Measurements from ENCODE around the gene CELF5. TPM values are rescaled to one million over a fixed set of nuclear protein-coding genes. Genes with fewer than 3 reads are reported as not detected.
A peak's percentile ranks its signal among the peaks of the same experiment; 100 is the strongest.
"Not testable (repeated sequence)": the region's sequence is repeated elsewhere in the genome, so short reads cannot be mapped to it uniquely, and the experiment has no call there.

CELF5 gene
- total RNA-seq, 2 experiments from 2014 or later: 0.16 to 0.29 TPM

DNA sequence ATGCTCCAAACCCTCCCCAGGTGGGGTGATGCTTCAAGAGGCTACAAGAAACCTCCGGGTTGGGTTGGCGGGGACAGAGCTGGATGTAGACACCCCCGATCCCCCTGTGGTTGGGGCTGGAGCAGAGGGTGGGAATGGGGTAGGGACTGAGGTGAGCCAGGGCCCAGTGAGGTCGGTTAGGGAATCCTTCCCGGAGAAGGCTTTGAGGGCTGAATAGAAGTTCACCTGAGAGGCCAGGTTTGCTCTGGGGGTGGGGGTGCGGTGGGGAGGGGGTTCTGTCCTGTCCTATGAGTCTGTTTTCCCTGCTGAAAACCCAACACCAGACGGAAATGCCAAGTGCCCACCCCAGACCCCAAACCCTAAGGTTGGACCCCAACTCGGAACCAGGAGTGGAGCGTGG lies 69.1 kb downstream of the CELF5 start:
- Mint-ChIP-seq H3K4me1 (no peaks in the 10 kb centered on the region), H3K27me3 (peaks cover 29% of the 10 kb centered on the region), H3K4me3 (no peak overlapping the region), H3K36me3 (no peaks in the 10 kb centered on the region), H3K9me3 (no peaks in the 10 kb centered on the region), H3K27ac (no peak overlapping the region)
- no peak for DNase-seq

DNA sequence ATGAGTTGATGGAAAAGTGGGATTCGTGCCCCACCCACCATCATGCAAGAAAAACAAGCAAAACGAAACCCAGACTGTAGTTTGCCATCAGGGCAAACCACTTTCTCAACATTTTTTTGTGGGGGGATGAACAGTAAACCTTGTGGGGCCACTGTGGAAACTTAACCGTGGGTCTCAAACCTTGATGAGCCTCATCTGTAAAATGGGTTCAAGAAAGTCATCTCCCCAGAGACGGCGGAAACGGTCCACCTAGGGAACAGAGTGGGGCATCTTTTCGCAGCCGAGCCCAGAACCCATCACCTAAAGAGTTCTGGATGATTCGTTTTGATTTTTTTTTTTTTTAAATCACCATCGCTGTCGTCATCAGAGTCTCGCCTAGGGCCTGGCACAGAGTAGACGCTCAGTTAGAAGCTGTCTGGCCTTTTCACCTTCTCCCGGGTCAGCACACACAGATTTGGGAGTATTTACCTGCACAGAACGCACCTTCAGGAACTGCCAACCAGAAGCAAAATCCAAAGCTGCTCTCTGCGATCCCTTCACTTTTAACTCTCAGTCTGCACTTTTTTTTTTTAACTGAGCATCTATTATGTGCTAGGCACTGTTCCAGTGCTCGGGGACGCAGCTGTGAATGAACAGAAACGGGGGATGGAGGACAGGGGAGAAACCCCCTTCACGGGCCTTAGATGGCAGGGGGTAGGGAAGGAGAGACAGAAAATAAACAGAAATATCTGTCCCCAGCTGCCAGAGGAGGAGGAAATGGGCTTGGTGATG lies 69.8 kb downstream of the CELF5 start:
- Mint-ChIP-seq H3K4me3 (no peak overlapping the region), H3K27me3 (peaks cover 33% of the 10 kb centered on the region), H3K36me3 (no peaks in the 10 kb centered on the region), H3K4me1 (no peaks in the 10 kb centered on the region), H3K27ac (no peak overlapping the region), H3K9me3 (no peaks in the 10 kb centered on the region)
- no peak for DNase-seq

GRCh38 chr19:3295581-3295980 lies 71.1 kb downstream of the CELF5 start:
- peaks cover 38% of the 10 kb centered on the region for H3K27me3 Mint-ChIP-seq
- H3K4me3 Mint-ChIP-seq: no peak overlapping the region
- H3K27ac Mint-ChIP-seq: no peak overlapping the region
- no peaks in the 10 kb centered on the region for H3K9me3 Mint-ChIP-seq
- H3K4me1 Mint-ChIP-seq: no peaks in the 10 kb centered on the region
- H3K36me3 Mint-ChIP-seq: no peaks in the 10 kb centered on the region
- DNase-seq: no peak

DNA sequence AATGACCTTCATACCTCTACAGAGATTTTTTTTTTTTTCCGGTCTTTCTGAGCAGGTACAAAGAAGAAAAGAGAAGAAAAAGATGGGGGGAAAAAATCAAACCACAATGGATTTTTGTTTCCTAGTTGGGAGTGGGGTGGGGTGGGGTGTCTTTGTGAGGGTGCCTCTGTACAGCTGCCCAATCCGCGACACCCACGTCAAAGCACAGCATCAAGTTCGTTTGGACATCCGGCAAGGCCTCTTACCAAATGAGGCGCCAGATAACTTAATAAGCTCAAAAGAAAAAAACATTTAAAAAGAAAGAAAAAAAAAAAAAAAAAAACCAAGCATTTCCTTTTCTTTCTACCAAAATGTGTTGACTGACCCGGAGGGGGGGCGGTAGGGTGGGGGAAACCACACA lies 71.6 kb downstream of the CELF5 start:
- Mint-ChIP-seq H3K4me1 (no peaks in the 10 kb centered on the region), H3K9me3 (no peaks in the 10 kb centered on the region), H3K27ac (no peak overlapping the region), H3K4me3 (no peak overlapping the region), H3K27me3 (peaks cover 36% of the 10 kb centered on the region), H3K36me3 (no peaks in the 10 kb centered on the region)
- no peak for DNase-seq

DNA sequence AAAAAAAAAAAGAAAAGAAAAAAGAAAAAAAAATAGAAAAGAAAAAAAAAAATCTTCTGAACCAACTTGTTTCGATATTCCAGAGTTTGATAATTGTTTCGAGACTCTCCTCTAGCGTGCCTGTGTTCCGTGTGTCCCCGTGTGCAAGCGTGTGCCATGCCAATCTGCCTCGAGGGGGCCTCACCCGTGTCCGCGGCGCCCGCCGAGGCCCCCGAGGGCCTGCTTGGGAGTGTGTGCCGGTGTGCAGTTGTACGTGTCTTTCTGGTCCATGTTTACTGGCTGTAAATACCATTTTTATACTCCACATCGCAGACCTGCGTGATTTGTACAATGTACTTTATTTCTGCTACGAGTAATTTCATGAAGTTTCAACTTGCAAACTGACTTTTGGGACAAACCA lies 72.0 kb downstream of the CELF5 start:
- Mint-ChIP-seq H3K36me3 (no peaks in the 10 kb centered on the region), H3K4me1 (no peaks in the 10 kb centered on the region), H3K27me3 (peaks cover 32% of the 10 kb centered on the region), H3K4me3 (no peak overlapping the region), H3K9me3 (no peaks in the 10 kb centered on the region), H3K27ac (no peak overlapping the region)
- no peak for DNase-seq

- H3K27ac Mint-ChIP-seq: no peak overlapping the region
- no peaks in the 10 kb centered on the region for H3K4me1 Mint-ChIP-seq
Observed at GRCh38 chr19:3298853-3299449, 74.5 kb downstream of the CELF5 start.

DNA sequence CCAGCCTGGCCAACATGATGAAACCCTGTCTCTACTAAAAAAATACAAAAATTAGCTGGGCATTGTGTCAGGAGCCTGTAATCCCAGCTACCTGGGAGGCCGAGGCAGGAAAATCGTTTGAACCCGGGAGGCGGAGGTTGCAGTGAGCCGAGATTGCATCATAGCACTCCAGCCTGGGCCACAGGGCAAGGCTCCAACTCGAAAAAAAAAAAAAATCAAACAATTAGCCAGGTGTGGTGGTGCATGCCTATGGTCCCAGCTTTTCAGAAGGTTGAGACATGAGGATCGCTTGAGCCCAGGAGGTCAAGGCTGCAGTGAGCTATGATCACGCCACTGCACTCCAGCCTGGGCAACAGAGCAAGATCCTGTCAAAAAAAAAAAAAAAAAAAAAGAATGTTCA lies 76.1 kb downstream of the CELF5 start:
- not testable (repeated sequence) for H3K36me3 Mint-ChIP-seq, H3K4me3 Mint-ChIP-seq, H3K27ac Mint-ChIP-seq, H3K4me1 Mint-ChIP-seq, H3K9me3 Mint-ChIP-seq, DNase-seq
- peaks cover 32% of the 10 kb centered on the region for H3K27me3 Mint-ChIP-seq

More at GRCh38 chr19:3298853-3299449, 74.5 kb downstream of the CELF5 start:
- Mint-ChIP-seq H3K27me3 (peaks cover 39% of the 10 kb centered on the region), H3K9me3 (peaks cover 4% of the 10 kb centered on the region), H3K4me3 (no peak overlapping the region), H3K36me3 (no peaks in the 10 kb centered on the region)
- no peak for DNase-seq

DNA sequence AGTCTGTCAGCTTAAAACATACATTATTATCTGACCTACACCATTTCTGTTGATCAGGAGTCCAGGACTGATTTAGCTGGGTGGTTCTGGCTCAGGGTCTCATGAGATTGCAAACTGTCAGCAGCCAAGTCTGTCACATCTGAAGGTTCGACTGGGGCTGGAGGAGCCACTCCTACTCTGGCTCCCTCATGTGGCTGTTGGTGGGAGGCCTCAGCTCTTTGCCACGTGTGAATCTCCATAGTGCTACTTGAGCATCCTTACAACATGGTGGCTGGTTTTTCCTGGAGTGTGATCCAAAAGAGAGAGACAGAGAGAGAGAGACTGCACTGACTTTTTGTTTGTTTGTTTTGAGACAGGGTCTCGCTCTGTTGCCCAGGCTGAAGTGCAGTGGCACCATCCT lies 78.3 kb downstream of the CELF5 start:
- Mint-ChIP-seq H3K9me3 (peaks cover 4% of the 10 kb centered on the region), H3K36me3 (no peaks in the 10 kb centered on the region), H3K4me3 (no peak overlapping the region), H3K27me3 (peaks cover 32% of the 10 kb centered on the region), H3K27ac (no peak overlapping the region), H3K4me1 (no peaks in the 10 kb centered on the region)
- no peak for DNase-seq

DNA sequence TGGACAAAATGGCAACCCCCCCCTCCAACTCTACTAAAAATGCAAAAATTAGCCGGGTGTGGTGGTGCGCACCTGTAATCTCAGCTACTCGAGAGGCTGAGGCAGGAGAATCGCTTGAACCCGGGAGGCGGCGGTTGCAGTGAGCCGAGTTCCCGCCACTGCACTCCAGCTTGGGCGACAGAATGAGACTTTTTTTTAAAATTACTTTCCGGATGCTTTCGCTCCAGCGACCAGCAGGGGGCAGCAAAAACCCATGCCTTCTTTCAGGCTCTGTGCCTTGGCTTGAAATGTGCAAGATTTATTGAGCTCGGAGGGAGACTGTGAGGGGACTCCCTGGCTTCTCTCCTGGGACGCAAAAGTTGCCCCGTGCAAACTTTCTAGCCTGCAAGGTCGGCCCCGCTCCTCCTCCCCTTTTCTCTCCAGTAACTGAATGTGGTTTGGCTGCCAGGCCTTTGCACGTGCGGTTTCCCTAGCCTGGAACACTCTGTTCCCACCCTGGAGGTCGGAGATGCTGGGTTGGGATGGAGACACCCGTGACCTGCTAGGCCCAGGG lies 80.5 kb downstream of the CELF5 start:
- DNase-seq: peak; percentile 73
- no peak overlapping the region for H3K27ac Mint-ChIP-seq
- H3K27me3 Mint-ChIP-seq: peaks cover 28% of the 10 kb centered on the region
- no peaks in the 10 kb centered on the region for H3K4me1 Mint-ChIP-seq
- no peak overlapping the region for H3K4me3 Mint-ChIP-seq
- no peaks in the 10 kb centered on the region for H3K36me3 Mint-ChIP-seq
- H3K9me3 Mint-ChIP-seq: peaks cover 5% of the 10 kb centered on the region

GRCh38 chr19:3309724-3310123 lies 85.3 kb downstream of the CELF5 start:
- Mint-ChIP-seq H3K4me3 (no peak overlapping the region), H3K27ac (no peak overlapping the region), H3K4me1 (no peaks in the 10 kb centered on the region), H3K9me3 (peaks cover 2% of the 10 kb centered on the region), H3K36me3 (no peaks in the 10 kb centered on the region), H3K27me3 (peaks cover 45% of the 10 kb centered on the region)
- DNase-seq: no peak

DNA sequence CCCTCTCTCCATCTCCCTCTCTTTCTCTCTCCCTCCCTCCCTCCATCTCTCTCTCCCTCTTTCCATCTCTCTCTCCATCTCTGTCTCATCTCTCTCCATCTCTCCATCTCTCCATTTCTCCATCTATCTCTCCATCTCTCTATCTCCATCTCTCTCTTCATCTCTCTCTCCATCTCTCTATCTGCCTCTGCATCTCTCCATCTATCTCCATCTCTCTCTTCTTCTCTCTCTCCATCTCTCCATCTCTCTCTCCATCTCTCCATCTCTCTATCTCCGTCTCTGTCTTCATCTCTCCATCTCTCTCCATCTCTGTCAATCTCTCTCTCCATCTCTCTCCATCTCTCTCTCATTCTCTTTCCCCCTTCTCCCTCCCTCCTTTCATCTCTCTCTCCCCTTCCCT lies 85.8 kb downstream of the CELF5 start:
- peaks cover 2% of the 10 kb centered on the region for H3K9me3 Mint-ChIP-seq
- H3K27me3 Mint-ChIP-seq: peaks cover 45% of the 10 kb centered on the region
- no peak for DNase-seq
- no peak overlapping the region for H3K27ac Mint-ChIP-seq
- H3K4me1 Mint-ChIP-seq: no peaks in the 10 kb centered on the region
- H3K36me3 Mint-ChIP-seq: no peaks in the 10 kb centered on the region
- H3K4me3 Mint-ChIP-seq: no peak overlapping the region

GRCh38 chr19:3310711-3311110 lies 86.2 kb downstream of the CELF5 start:
- Mint-ChIP-seq H3K27me3 (peaks cover 45% of the 10 kb centered on the region), H3K4me1 (no peaks in the 10 kb centered on the region), H3K4me3 (no peak overlapping the region)

DNA sequence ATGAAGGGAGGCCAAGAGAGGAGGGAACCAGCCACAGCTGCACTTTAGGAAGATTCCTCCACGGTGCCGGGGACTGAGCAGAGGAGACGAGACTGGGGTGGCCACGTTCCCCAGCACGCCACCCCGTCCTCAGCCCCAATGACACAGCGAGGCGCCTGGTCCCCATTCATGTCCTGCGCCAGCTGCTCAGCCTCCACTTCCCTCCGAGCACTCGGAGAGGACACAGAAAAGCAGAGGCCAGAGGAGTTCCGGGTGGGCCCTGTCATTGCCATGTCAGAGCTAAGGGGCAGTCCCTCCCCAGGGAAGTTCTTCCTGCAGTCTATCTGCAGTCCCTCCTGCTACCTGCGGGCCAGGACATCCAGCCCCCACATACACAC lies 88.7 kb downstream of the CELF5 start:
- H3K27me3 Mint-ChIP-seq: peaks cover 48% of the 10 kb centered on the region
- H3K36me3 Mint-ChIP-seq: no peaks in the 10 kb centered on the region
- no peaks in the 10 kb centered on the region for H3K9me3 Mint-ChIP-seq
- H3K4me3 Mint-ChIP-seq: no peak overlapping the region
- no peak overlapping the region for H3K27ac Mint-ChIP-seq
- no peak for DNase-seq
- H3K4me1 Mint-ChIP-seq: no peaks in the 10 kb centered on the region

More at GRCh38 chr19:3310711-3311110, 86.2 kb downstream of the CELF5 start:
- H3K27ac Mint-ChIP-seq: no peak overlapping the region
- no peak for DNase-seq
- H3K9me3 Mint-ChIP-seq: peaks cover 2% of the 10 kb centered on the region
- H3K36me3 Mint-ChIP-seq: no peaks in the 10 kb centered on the region

GRCh38 chr19:3314962-3315675 lies 90.7 kb downstream of the CELF5 start:
- Mint-ChIP-seq H3K36me3 (no peaks in the 10 kb centered on the region), H3K9me3 (no peaks in the 10 kb centered on the region), H3K4me1 (no peaks in the 10 kb centered on the region), H3K27me3 (peaks cover 47% of the 10 kb centered on the region), H3K4me3 (no peak overlapping the region), H3K27ac (no peak overlapping the region)
- no peak for DNase-seq

- H3K9me3 Mint-ChIP-seq: no peaks in the 10 kb centered on the region
- no peak overlapping the region for H3K27ac Mint-ChIP-seq
- no peaks in the 10 kb centered on the region for H3K4me1 Mint-ChIP-seq
- peaks cover 42% of the 10 kb centered on the region for H3K27me3 Mint-ChIP-seq
- H3K36me3 Mint-ChIP-seq: no peaks in the 10 kb centered on the region
- DNase-seq: no peak
- no peak overlapping the region for H3K4me3 Mint-ChIP-seq
Observed at GRCh38 chr19:3315676-3315973, 91.2 kb downstream of the CELF5 start.

All from activated naive CD8-positive, alpha-beta T cell treated with anti-CD3 and anti-CD28 coated beads for 36 hours (primary cell).